ENCODE data around the gene CDC42BPB.
"Not testable (repeated sequence)": the region's sequence is repeated elsewhere in the genome, so short reads cannot be mapped to it uniquely, and the experiment has no call there.

The CDC42BPB gene

GRCh38 chr14:102928412-102929240 is 128.7 kb downstream of the CDC42BPB start:
- DNase-seq (ENCODE audit: low read depth): peak; percentile 58

DNA sequence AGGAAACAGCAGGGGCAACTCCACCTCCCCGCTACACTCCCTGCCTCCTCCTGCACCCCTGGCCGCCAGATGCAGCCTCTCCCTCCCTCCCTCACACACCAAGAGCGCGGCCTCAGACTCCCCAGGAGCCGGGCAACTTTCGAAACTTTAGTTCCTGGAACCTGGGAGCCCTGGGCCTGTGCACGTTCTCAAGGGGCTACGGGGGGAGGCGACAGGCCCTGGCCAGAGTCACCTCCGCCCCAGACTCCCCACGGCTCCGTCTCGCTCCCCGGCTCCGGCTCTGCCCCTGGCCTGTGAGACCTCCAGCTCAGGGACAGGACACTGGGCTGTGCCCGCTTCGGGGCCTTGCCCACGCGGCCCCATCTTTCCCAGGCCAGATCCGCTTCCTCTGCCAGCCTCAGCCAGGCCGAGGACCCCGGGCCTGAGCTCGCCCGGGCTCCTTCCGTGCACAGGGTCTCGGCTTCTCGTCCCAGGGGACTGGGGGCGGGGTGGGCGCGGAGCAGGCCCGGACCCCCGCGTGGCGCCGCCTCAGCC is 129.4 kb downstream of the CDC42BPB start:
- DNase-seq (ENCODE audit: low read depth): no peak

GRCh38 chr14:102927346-102927877 is 129.9 kb downstream of the CDC42BPB start:
- no peak for DNase-seq (ENCODE audit: low read depth)

- not testable (repeated sequence) for DNase-seq (ENCODE audit: low read depth)
Measured at GRCh38 chr14:102926840-102927239, 130.5 kb downstream of the CDC42BPB start.

DNA sequence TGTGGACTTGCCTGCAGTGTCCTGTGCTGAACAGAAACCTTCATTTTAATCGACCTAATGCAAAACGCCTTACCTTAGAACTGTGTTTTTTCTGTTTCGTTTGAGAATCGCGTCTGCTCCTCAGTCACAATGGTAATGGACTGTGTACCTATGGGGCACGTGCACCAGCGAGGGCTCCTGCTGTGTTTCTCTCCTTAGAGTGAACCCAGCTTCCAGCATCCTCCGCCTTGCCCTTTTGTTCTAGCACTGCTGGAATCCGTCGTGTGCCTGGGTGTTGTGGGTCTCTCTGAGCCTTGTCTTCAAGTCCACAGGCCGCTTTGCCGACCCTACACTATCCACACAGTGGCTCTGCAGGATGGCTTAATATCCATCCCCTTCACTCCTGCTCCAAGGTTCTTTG is 131.2 kb downstream of the CDC42BPB start:
- no peak for DNase-seq (ENCODE audit: low read depth)

DNA sequence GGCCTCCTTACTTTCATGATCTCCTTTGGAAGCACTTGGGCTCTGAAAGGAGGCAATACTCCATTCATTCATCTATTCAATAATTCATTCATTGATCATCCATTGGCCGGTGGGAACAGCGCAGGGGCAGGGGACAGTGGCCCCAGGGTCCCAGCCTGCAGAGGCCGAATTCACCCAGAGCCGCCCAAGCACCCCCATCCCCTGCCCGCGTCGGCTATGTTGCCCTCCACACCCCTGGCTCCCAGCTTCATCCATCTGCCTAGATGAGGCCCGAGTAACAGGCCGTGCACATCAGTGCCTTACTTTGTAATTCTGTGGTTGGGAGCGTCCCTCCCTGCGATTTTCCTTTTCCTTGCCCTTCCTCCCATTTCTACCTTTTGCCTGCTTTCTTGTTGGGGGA is 131.7 kb downstream of the CDC42BPB start:
- DNase-seq (ENCODE audit: low read depth): no peak

- DNase-seq (ENCODE audit: low read depth): no peak
Measured at GRCh38 chr14:102924632-102925588, 132.4 kb downstream of the CDC42BPB start.

GRCh38 chr14:102923925-102924486 is 133.3 kb downstream of the CDC42BPB start:
- DNase-seq (ENCODE audit: low read depth): no peak

- DNase-seq (ENCODE audit: low read depth): no peak
Measured at GRCh38 chr14:102923201-102923924, 134.0 kb downstream of the CDC42BPB start.

GRCh38 chr14:102922490-102923200 is 134.7 kb downstream of the CDC42BPB start, which contains the start of gene AMN:
Gene AMN, plus strand, starts transcription at chr14:102922663. Its CDS starts 26 bp downstream, at chr14:102922689.
- no peak for DNase-seq (ENCODE audit: low read depth)

GRCh38 chr14:102920998-102921304 is 136.4 kb downstream of the CDC42BPB start:
- no peak for DNase-seq (ENCODE audit: low read depth)

DNA sequence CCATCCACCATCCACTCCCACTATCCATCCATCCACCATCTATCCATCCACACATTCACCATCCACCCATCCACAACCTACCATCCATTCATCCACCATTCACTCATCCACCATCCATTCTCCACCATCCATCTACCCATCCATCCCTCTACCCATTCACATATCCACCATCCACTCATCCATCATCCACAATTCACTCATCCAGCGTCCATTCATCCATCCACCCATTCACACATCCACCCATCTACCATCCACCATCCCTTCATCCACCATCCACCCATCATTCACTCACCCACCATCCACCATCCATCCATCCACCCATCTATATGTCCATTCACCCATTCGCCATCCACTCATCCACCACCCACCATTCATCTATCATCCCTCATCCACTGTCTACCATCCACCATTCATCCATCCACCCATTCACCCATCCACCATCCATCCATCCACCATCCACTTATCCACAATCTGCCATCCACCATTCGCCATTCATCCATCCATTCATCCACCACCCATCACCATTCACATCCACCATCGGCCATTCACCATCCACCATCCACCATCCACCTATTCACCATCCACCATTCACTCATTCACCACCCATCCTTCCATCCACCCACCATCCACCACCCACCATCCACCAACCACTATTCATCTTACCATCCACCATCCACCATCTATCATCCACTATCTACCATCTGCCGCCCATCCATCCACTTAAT is 136.9 kb downstream of the CDC42BPB start:
- no peak for DNase-seq (ENCODE audit: low read depth)

GRCh38 chr14:102918438-102918837 is 138.9 kb downstream of the CDC42BPB start:
- DNase-seq (ENCODE audit: low read depth): no peak

DNA sequence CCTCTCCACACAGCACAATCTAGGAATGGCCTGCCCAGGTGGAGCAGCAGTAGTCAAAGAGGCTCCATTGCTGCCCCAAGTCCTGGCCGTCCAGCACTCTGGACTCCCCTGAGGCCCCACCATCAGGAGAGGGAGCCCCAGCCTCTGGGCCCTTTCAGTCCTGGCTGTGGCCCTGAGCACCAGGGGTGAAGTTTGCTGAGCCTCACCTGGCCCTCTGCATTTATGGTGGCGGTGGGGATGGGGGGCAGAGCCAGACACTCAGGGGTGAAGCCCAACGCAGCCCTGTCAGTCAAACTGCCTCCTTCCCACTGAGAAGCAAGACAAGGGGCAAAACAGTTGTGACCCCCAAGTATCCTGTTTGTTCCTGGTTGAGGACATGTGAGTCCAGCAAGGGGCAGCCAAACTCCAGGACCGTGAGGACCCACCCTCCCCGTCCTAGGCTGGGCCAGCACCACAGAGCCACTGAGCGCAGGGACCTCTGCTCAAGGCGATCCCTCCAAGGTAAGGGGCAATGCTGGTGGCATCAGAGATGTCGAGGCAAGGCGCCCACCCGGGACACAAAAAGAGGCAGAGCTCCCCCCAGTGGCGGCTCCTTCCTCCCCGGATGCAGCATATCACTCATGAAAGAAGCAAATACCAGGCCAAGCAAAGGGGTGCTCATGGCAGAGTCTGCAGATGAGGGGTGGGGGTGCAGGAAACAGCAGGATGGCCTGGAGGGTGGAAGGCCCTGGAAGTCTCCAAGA is 139.7 kb downstream of the CDC42BPB start:
- DNase-seq (ENCODE audit: low read depth): peak; percentile 52

DNA sequence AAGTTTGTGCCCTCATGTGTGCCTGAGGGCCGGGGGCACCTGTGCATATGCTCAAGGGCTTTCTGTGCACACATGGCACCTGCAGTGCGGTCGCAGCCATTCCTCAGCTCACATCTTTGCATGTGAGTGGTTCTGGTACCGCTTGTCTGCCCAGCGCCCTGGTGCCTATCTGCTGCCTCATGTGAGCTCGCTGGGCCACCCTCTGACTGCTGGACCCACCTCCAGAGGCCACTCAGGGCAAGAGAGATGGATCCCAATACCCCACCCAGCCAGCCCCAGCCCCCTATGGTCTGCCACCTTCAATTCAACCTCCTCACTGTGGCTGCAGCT is 140.3 kb downstream of the CDC42BPB start:
- DNase-seq (ENCODE audit: low read depth): no peak

DNA sequence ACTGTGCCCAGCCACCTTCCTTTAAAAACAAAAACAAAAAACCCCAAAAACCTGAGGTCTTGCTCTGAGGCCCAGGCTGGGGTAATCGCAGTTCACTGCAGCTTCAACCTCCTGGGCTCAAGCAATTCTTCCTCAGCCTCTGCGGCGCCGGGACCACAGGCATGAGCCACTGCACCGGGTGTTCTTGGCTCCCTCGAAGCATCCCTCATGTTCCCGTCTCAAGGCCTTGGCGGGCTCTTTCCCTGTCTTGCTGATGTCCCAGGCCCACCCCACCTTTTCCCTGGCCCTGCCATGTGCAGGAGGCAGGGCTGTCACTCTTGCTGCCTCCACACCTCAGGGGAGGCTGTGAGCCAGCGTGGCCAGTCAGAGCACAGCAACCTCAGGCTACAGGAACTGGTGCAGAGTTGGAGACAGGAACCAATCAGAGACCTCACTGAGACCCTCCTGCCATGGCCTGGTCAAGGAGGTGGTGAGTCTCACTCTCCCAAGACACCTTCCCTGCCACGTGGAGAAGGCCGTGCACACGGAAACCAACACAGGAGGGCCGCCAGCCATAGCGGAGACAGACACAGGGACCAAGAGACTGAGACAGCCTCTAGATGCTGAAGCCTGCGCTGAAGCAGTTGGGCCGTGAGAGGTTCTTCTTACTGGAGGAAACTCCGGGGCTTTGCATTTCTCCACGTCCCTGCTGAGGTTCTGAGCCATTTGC is 140.8 kb downstream of the CDC42BPB start:
- no peak for DNase-seq (ENCODE audit: low read depth)

DNA sequence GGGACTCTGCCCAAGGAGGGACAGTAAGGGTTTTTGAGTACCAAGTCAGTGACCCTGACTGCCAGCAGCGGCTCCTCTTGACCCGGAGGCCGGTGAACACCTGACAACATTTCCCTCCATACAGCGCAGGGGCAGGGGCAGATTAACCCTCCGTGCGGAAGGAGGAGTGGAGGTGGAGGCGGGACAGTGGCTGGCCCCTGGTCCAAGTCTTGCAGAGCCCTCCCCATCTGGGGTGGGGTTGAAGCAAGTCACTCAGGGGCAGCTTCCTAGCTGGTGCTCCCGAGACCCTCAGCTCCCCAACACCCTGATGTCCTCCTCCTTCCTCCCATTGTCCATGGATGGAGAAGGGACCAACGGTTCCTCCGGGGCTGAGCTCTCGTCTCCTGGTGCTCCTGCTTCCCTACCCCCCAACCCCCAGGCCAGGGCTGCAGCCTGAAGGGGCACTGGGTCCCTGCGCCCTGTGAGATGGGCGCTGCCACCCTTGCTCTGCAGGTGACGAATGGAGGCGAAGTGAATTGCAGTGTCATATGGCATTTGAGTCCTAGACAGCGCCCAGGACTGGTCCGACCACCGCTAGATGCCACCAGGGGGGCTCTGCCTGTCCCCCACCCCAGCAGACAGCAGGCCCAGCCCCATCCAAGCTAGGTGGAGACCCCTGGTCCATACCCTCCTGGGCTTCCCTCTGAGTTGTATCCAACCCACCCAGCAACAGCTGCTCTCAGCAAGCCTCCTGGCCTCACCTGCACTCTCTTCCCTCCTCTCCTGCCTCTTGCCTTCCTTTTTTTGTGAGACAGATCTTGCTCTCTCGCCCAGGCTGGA is 141.8 kb downstream of the CDC42BPB start:
- no peak for DNase-seq (ENCODE audit: low read depth)

Data from activated T-cell treated with anti-CD3 and anti-CD28 coated beads for 48 hours (primary cell).